GM19395 (cell line): ENCODE results near the gene SLC8A1.

Source experiments
- ATAC-seq: cut with Tn5 transposase; IDR thresholded peaks from one replicate; pipeline ENCODE4 v1.9.1; 2021; ENCODE audit warnings: mild to moderate bottlenecking, moderate library complexity; ENCODE audit not compliant: unreplicated experiment

Gene SLC8A1

GRCh38 chr2:40208463-40208862, 243.4 kb downstream of the SLC8A1 start:
- no peak for ATAC-seq

GRCh38 chr2:40204268-40204667, 247.6 kb downstream of the SLC8A1 start:
- no peak for ATAC-seq

DNA sequence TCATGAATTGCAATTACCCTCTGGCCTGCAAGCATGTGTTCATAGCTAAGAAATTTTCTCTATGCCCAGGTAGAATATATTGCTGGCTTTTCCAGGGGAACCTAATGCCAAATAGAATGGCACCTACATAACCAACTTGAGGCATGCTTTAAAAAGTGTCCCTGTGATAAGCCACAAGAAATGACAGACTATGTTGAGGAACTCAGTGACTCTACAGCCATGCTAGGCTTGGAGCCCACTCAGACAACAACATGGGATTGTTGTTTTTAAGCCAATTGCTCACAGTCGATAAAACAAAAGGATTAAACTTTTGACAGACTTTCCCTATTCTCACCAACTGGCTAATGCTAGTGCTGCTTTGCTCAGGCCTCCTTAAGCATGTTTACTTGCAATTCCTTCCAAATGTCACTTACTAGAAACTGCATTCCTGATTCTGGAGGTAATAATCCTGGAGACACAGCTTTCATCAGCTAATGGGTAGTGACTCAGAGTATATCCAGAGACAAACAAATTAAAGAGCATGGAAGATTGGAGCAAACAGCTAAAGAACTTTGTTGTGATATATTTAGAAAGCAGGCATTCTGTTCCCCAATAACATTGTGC, 249.0 kb downstream of the SLC8A1 start:
- ATAC-seq: no peak

DNA sequence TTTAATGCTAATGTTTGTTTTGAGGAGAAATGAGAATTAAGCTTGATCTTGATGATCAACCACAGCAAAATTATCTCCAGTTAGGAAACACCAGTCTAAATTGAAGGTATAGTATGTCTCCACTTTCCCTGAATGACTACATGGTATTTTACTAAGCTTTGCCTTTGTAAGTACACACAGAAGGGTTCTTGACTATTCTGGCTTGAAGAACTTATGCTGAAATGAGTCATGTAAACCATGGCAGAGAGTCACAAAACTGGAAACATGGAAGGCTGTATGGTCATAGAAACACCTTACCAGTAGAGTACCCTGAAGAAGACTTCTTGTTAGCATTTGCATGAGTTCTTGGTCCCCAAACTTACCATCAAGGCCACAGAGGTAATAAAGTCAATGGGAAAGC, 250.5 kb downstream of the SLC8A1 start:
- no peak for ATAC-seq

- no peak for ATAC-seq
These were observed 251.4 kb downstream of the SLC8A1 start for GRCh38 chr2:40200366-40200915.

DNA sequence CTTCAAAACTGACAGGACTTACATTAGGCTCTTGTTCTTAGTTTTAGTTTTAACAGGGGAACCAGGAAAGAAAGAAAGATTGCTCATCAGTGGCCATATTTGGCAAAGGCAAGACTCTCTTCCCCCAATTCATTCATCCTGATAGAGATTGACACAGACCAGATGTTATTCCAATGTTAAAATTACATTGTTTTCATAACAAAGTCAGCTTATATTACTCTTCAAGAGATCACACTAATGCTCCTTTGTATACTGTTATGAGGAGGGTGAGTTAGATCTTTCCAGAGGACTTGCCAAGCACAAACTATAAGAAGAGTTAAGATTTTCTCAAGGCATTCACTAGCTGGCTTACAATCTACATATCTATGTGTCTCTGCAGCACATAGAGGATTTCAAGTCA, 252.1 kb downstream of the SLC8A1 start:
- ATAC-seq: no peak

DNA sequence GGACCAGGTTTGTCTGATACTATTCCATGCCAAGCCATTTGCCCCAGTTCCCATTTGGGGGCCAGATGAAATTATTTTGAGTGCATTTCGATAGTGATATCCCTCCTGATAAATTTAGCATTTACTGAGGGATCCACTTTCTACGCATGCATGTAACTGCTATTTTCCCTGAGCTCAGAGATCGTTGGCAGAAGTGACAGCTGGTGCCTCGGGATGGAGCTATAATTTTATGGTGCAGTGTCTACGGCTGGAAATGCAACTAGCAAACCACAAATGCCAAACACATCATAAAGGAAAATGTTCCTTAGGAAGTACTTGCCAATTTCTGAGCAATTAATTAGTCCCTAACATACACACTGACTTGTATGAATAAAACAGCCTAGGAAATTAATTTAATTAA, 254.8 kb downstream of the SLC8A1 start:
- ATAC-seq: no peak

- ATAC-seq: no peak
These were observed 258.2 kb downstream of the SLC8A1 start for GRCh38 chr2:40193670-40194026.

DNA sequence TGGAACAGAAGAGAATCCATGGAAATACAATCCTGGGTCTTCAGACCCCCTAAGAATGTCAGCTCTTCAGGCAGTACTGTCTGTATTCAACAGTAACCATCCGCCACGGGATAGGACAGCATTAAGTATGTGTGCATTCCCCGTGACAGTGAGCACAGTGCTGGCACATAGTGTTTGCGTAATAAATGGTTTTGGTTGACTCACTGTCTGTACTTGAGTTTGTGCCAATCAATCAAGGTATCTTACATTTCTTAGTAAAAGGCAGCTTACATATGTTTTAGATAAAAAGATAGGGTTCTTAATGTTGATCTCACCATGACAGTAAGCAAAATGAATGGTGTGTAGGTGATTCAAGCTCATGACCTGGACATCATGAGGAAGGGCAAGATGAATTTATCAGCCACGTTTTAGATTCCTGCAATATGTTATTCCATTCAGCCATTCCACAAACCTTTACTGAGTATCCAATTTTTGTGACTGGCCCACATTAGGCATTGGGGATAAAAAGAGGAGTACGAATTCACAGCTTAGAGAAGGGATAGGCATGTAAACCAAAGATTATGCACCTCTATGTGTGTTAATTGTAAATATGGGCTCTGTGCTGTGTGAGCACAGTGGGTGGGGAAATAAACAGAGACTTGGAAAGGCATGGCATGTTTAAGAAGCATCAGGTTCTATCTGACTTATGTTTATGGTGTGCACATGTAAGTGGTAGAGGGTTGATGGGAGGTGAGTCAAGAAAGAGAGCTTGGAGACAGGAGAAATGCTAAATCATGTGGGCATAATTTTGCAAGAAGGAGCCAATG, 258.8 kb downstream of the SLC8A1 start:
- ATAC-seq: no peak

DNA sequence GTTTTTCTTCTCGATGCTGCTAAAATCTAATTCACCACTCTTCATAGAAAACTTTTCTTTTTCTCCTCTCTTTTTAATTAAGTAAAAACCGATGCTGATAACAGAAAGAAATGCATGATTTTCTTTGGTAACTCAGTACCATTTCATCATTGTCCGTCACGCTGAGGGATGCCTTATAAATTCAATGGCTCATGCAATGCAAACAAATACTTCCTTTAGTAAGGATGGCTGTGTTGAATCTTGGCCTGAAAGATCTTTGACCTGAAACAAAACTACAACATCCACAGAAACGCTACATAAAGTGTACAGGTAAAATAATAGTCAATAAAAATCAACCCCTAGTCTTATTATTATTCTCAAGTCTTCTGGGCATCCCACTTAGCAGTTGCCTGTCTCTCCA, 261.4 kb downstream of the SLC8A1 start:
- ATAC-seq: no peak

GRCh38 chr2:40189881-40190280, 262.0 kb downstream of the SLC8A1 start:
- no peak for ATAC-seq

GRCh38 chr2:40187054-40187453, 264.8 kb downstream of the SLC8A1 start:
- no peak for ATAC-seq

DNA sequence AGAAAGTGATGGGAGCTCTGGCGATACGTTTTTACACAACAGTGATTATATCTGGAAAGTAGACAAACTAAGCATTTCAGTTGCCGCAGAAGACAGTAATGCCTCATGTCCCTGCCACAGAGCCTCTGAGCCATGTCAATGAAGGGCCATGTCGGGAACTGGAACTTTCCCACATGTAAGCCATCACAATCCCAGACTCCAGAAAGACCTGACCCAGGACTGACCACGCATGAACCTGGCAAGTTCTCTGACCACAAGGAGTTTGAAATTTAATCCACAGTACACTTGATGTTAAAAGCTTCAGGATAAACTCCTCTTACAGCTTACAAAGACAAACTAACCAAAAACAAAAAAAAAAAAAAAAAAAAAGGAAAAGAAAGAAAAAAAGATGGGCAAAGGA, 267.3 kb downstream of the SLC8A1 start:
- ATAC-seq: no peak

- no peak for ATAC-seq
These were observed 270.0 kb downstream of the SLC8A1 start for GRCh38 chr2:40181855-40182254.

- ATAC-seq: no peak
These were observed 272.1 kb downstream of the SLC8A1 start for GRCh38 chr2:40179801-40180200.

- ATAC-seq: peak; percentile 90
These were observed 272.9 kb downstream of the SLC8A1 start for GRCh38 chr2:40178971-40179370.

DNA sequence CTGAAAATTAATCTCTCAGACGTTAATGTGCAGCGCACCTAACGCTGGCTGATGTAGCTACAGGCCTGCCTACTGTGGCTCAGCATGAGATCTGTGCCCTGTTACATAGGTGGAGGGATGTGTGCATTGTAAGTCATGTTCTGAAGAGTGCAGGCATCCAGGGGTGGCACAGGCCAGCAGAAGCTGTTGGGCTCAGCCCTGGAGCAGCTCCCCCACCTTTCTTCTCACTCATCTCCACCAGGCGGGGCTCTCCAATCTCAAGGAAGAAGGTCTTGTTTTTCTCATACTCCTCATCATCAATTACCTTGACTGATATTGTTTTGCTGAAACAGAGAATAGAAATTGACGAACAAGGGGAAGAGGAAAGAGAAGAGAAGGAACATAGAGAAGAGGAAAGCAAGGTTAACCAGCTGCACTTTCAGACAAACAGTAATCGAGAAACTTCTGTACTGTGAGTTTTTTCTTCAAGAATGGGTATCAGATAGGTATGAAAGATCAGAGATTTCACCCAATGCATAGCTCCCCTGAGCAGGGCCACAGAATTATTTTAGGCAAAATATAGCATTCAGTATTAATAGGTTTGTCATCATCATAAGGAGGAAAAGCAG, 273.6 kb downstream of the SLC8A1 start:
- ATAC-seq: peak; percentile 49

GRCh38 chr2:40177366-40177765, 274.5 kb downstream of the SLC8A1 start:
- no peak for ATAC-seq

DNA sequence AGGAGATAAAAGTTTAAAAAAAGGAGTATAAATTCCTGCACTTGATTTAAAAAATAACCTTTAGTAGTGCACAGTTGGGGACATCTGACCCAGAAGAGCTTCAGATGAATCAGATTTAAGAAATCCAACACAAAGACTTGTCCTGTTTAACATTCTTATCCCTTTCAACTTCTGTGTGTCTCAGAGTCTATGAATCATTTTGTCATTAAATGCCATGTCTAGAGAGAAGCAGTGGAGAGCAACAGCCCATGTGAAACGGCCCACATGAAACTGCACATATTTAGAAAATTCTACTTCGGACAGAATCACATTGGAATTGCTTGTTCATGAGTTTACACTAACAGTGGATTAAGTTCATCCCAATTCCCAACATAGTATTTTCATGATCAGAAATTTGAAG, 278.6 kb downstream of the SLC8A1 start:
- ATAC-seq: no peak

DNA sequence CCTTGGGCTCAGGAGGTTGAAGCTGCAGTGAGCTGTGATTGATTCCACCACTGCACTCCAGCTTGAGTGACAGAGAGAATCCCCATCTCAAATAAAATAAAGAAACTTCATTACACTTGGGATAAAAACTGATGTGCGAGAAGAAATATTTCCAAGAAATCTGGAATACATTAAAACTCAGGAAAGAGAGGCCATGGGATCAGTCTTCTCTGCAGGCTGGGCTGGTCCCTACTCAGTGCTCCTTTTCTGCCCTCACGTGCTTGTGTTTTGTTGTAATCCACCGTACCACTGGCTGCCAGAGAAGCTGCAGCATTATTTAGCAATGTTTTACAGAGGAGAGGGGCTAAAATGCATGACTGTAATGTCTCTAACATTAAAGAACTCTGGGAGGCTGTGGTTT, 282.0 kb downstream of the SLC8A1 start:
- no peak for ATAC-seq

GRCh38 chr2:40169430-40169829, 282.5 kb downstream of the SLC8A1 start:
- no peak for ATAC-seq

DNA sequence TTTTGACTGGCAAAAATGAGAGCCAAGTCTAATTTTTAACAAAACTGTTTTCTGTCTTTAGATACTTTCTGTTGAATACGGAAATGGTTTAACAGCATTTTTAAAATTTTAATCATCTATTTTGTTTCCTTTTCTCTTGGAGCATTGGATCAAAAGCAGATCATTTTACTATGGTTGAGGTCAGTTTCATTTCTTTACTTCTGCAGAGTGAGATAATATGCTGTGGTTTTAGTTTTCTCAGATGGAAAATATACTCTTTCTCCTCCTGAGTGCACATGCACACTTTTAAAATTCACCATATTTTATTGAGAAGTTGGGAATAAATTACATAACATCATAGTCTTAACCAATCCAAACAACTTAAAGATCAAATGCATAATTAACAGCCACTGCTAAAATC, 283.3 kb downstream of the SLC8A1 start:
- ATAC-seq: no peak
